LNCaP clone FGC (cell line): ENCODE measurements around the gene MIER3.
"Not testable (repeated sequence)": the region's sequence is repeated elsewhere in the genome, so short reads cannot be mapped to it uniquely, and the experiment has no call there.

Experiments used
- DNase-seq: peaks from one replicate; pipeline ENCODE4 v3.0.0-alpha.2; 2011; ENCODE audit warnings: low read depth
- H3K4me3 ChIP-seq: 2 replicates; pipeline ENCODE4 v1.5.1; 2011; ENCODE audit warnings: mild to moderate bottlenecking, low read depth, low read length, control low read depth
- CTCF ChIP-seq: IDR thresholded peaks from 2 replicates; pipeline ENCODE4 v1.5.1; 2012; ENCODE audit warnings: mild to moderate bottlenecking; ENCODE audit not compliant: control insufficient read depth, insufficient read depth; ENCODE audit errors: extremely low read depth

MIER3 gene

GRCh38 chr5:56986626-56986947, 34.7 kb upstream of the MIER3 start:
- H3K4me3 ChIP-seq, result no peak overlapping the region
- no peak for TF ChIP-seq CTCF
- no peak for DNase-seq

- no peak for DNase-seq
- TF ChIP-seq CTCF, result no peak
- H3K4me3 ChIP-seq, result no peak overlapping the region
Observed at GRCh38 chr5:56985936-56986625, 34.2 kb upstream of the MIER3 start.

- no peak for TF ChIP-seq CTCF
- no peak overlapping the region for H3K4me3 ChIP-seq
- DNase-seq, result no peak
Observed at GRCh38 chr5:56984445-56984844, 32.5 kb upstream of the MIER3 start.

GRCh38 chr5:56983593-56984361, 31.9 kb upstream of the MIER3 start:
- H3K4me3 ChIP-seq, result no peak overlapping the region
- no peak for TF ChIP-seq CTCF

GRCh38 chr5:56981548-56982315, 29.8 kb upstream of the MIER3 start:
- no peak overlapping the region for H3K4me3 ChIP-seq
- TF ChIP-seq CTCF, result no peak
- DNase-seq, result no peak

More at GRCh38 chr5:56983593-56984361, 31.9 kb upstream of the MIER3 start:
- no peak for DNase-seq

GRCh38 chr5:56979968-56980367, 28.0 kb upstream of the MIER3 start:
- no peak for TF ChIP-seq CTCF
- no peak for DNase-seq
- H3K4me3 ChIP-seq, result no peak overlapping the region

- DNase-seq, H3K4me3 ChIP-seq: not testable (repeated sequence)
Observed at GRCh38 chr5:56979526-56979925, 27.6 kb upstream of the MIER3 start.
